Measurements from ENCODE around the gene CYP1B1.
"Not testable (repeated sequence)": the region's sequence is repeated elsewhere in the genome, so short reads cannot be mapped to it uniquely, and the experiment has no call there.

The CYP1B1 gene

GRCh38 chr2:38033646-38034045, 42.3 kb downstream of the CYP1B1 start:
- no peak for DNase-seq (ENCODE audit: low read depth in 2 of 2)

- DNase-seq (ENCODE audit: low read depth in 2 of 2) = no peak
These were observed 43.0 kb downstream of the CYP1B1 start for GRCh38 chr2:38032946-38033345.

GRCh38 chr2:38030635-38031355, 45.2 kb downstream of the CYP1B1 start:
- no peak for DNase-seq (ENCODE audit: low read depth in 2 of 2)

- DNase-seq (ENCODE audit: low read depth in 2 of 2) = no peak
These were observed 46.4 kb downstream of the CYP1B1 start for GRCh38 chr2:38029512-38029911.

GRCh38 chr2:38028829-38029228, 47.1 kb downstream of the CYP1B1 start:
- DNase-seq (ENCODE audit: low read depth in 2 of 2) = no peak

GRCh38 chr2:38026846-38027245, 49.1 kb downstream of the CYP1B1 start:
- no peak for DNase-seq (ENCODE audit: low read depth in 2 of 2)

- DNase-seq (ENCODE audit: low read depth in 2 of 2) = no peak
These were observed 54.4 kb downstream of the CYP1B1 start for GRCh38 chr2:38021589-38021988.

GRCh38 chr2:38020359-38021069, 55.4 kb downstream of the CYP1B1 start:
- DNase-seq (ENCODE audit: low read depth in 2 of 2) = not testable (repeated sequence)

GRCh38 chr2:38017836-38018235, 58.1 kb downstream of the CYP1B1 start:
- no peak for DNase-seq (ENCODE audit: low read depth in 2 of 2)
